GM12878 (cell line): ENCODE results near the gene CIB4.

ENCODE experiments used
- CREM ChIP-seq: IDR thresholded peaks from 2 replicates; pipeline ENCODE4 v1.6.1; 2014; ENCODE audit warnings: antibody characterized with exemption, low read depth
- POLR2AphosphoS5 ChIP-seq: IDR thresholded peaks from 2 replicates; pipeline ENCODE4 v1.6.1; 2011; ENCODE audit warnings: mild to moderate bottlenecking, low read length, inconsistent platforms
- USF2 ChIP-seq: IDR thresholded peaks from 2 replicates; pipeline ENCODE4 v1.6.1; 2011; ENCODE audit warnings: low read depth, low read length, improper control_type of control experiment, borderline replicate concordance
- TF ChIP-seq, protein P1 (sequence below), 3 experiments: IDR thresholded peaks in 2 of 3; conservative IDR thresholded peaks in 1 of 3; 2 replicates each; pipeline ENCODE4 v1.5.1; 2011; ENCODE audit warnings: low read depth in 3 of 3, low read length in 3 of 3, mild to moderate bottlenecking in 3 of 3, control low read depth in 2 of 3, moderate library complexity in 2 of 3, inconsistent platforms in 1 of 3, mixed read lengths in 1 of 3; ENCODE audit not compliant: control insufficient read depth in 2 of 3, insufficient read depth in 1 of 3; ENCODE audit errors: extremely low read depth in 1 of 3

- TF ChIP-seq CREM (no peak), POLR2AphosphoS5 (no peak), USF2 (no peak)
- TF ChIP-seq, protein P1, sequence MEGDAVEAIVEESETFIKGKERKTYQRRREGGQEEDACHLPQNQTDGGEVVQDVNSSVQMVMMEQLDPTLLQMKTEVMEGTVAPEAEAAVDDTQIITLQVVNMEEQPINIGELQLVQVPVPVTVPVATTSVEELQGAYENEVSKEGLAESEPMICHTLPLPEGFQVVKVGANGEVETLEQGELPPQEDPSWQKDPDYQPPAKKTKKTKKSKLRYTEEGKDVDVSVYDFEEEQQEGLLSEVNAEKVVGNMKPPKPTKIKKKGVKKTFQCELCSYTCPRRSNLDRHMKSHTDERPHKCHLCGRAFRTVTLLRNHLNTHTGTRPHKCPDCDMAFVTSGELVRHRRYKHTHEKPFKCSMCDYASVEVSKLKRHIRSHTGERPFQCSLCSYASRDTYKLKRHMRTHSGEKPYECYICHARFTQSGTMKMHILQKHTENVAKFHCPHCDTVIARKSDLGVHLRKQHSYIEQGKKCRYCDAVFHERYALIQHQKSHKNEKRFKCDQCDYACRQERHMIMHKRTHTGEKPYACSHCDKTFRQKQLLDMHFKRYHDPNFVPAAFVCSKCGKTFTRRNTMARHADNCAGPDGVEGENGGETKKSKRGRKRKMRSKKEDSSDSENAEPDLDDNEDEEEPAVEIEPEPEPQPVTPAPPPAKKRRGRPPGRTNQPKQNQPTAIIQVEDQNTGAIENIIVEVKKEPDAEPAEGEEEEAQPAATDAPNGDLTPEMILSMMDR (IDR thresholded peaks at IDR 0.05 in 2 of 3, conservative IDR thresholded peaks at IDR 0.05 in 1 of 3; ENCODE audit: control insufficient read depth in 2 of 3, extremely low read depth in 1 of 3, insufficient read depth in 1 of 3, low read depth in 3 of 3, low read length in 3 of 3), result no peak
Observed at GRCh38 chr2:26579723-26580040, 61.5 kb downstream of the CIB4 start.
